HG03571 (cell line): ENCODE data around the gene MTAP.

Experiments used
- ATAC-seq: cut with Tn5 transposase; IDR thresholded peaks from one replicate; pipeline ENCODE4 v1.9.1; 2021; ENCODE audit not compliant: unreplicated experiment

Gene MTAP

GRCh38 chr9:21969011-21969940 is 166.8 kb downstream of the MTAP start:
- ATAC-seq, result no peak

GRCh38 chr9:21969951-21970799 is 167.7 kb downstream of the MTAP start:
- ATAC-seq, result no peak

GRCh38 chr9:21970800-21971640 is 168.6 kb downstream of the MTAP start:
- ATAC-seq, result no peak

GRCh38 chr9:21972361-21972760 is 169.9 kb downstream of the MTAP start:
- no peak for ATAC-seq

GRCh38 chr9:21974343-21974721 is 171.9 kb downstream of the MTAP start:
- no peak for ATAC-seq

- ATAC-seq, result no peak
These were observed 172.4 kb downstream of the MTAP start for GRCh38 chr9:21974722-21975409.

GRCh38 chr9:21976334-21976875 is 174.0 kb downstream of the MTAP start:
- ATAC-seq, result no peak

- ATAC-seq, result no peak
These were observed 180.0 kb downstream of the MTAP start for GRCh38 chr9:21982391-21982790.

- ATAC-seq, result no peak
These were observed 180.6 kb downstream of the MTAP start for GRCh38 chr9:21982861-21983560.

GRCh38 chr9:21983561-21983935 is 181.1 kb downstream of the MTAP start:
- ATAC-seq, result no peak

- no peak for ATAC-seq
These were observed 181.7 kb downstream of the MTAP start for GRCh38 chr9:21984101-21984500.

GRCh38 chr9:21985964-21986667 is 183.7 kb downstream of the MTAP start:
- ATAC-seq, result peak; percentile 53
